HUDEP-2 (cell line): ENCODE results near the gene PAQR5.
"Not testable (repeated sequence)": the region's sequence is repeated elsewhere in the genome, so short reads cannot be mapped to it uniquely, and the experiment has no call there.

Experiments
- DNase-seq, 76 experiments: peaks; one replicate each; lab custom pipeline; 2025; ENCODE audit not compliant: unreplicated experiment in 76 of 76; lab: John Stamatoyannopoulos, UW

The PAQR5 gene

GRCh38 chr15:69292826-69293420, 5.8 kb upstream of the PAQR5 start:
- no peak for DNase-seq

DNA sequence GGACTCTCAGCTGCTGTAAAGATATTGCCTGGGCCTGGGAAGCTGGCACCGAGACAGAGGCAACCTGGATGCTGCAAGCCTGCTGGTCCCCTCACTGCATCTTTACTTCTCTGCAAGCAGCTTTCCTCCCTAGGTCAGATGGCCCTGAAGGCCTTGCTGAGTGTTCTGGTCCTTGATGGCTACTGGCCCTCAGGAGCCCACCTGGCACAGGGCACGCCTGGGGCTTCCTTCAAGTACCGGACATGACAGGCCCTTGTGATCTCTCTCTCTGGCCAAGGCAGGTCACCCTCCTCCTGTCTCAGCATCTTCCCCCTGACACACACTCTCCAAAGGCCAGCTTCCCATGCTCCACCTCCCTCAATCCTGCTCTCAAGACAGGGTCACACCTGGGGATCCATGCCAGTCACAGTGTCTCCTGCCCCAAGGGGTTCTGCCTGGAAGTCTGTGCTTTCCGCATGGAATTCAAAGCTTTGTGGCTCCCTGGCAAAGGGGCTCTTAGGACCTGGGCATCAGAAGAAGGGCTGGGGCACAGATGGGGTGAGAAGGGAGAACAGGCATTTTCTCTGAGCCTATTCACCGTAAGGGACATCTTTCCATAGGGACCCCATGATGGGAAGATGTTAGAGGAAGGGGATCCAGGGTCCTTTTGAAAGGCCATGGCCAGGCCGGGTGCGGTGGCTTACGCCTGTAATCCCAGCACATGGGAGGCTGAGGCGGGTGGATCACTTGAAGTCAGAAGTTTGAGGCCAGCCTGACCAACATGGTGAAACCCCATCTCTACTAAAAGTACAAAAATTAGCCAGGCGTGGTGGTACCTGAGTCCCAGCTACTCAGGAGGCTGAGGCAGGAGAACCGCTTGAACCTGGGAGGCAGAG, 4.7 kb upstream of the PAQR5 start:
- DNase-seq, result no peak

DNA sequence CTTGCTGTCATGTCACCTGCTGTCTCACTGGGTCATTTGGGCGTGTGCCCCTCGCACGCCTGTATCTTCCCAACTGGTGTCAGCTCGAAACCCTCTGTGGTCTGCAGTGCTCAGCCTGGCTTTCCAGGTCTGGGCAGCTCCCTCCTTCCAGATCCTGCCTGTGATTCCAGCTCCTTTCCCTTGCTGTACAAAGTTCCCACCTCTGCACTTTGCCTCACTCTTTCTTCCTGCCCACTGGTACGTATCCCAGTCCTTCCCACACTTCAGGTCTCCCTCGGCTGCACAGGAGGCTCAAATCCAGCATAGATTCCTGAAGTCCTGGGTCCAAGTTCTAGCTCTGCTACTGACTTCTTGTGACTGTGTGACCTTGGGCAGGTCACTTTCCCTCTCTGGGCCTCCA, 2.1 kb upstream of the PAQR5 start:
- DNase-seq, result no peak

DNA sequence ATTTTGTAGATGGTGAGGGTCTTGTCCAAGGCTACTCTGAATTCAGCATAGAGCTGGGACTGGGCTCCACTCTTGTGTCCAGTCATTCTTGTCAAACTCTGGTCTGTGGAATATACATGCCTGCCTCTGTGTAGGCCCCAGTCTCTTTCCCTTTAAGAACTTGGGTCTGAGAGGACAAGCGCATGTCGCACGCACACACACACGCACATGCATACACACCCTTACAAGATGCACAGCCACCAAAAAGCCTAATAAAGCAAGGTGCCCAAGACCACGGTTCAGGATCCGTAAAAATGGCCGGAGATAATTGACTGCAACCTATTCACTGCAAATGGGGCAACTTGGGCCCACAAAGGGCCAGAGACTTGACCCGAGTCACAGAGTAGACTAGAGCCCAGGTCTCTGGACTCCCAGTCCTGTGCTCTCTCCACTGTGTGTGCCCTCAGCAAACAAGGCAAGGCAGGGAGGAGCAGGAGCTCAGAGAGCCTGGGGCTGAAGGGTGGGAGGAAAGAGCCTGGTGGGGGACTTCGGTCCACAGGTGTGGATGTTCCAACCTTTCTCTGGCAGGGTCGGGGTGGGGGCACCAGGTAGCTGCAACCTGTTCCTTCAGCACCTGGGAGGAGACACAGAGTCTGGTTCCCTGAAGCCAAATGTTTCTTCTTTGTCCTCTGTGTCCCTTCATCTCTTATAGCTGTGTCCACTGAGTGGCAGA, 914 bp upstream of the PAQR5 start:
- no peak for DNase-seq

DNA sequence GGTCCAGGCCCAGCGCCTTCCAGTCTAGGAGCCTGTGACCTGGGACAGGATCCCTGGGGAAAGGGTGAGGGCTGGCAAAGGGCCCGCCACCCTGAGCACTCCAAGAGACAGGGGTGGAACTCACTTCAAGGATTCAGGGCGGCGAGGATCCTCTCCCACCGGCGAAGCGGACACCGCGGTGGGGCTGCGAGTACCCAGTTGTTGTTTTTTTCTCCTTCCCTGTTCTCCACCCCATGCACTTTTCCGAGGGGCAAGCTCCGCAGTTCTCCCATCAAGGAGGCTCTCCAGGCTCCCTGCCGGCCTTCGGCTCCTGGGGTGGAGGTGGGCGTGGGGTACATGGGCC, 387 bp upstream of the PAQR5 start:
- no peak for DNase-seq

DNA sequence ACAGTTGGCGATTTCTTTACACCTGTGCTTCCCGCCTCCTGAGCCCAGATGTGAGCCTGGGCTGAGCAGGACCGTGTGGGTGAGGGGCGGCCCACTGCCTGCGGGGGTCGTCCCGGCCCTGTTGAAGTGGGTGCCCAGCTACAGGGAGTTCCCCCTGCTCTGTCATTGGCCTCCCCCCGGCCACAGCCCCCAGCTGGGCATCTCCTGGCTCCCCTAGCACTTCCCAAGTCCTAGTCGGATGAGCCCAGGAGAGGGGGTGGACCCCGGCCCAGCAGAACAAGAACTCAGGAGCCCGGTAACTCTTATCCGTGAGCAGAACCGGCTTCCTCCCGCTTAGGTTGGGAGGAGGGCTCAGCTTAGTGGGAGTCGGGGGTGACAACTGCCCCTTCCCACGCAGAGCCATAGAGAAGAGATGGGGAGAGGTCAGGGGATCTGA, 757 bp downstream of the PAQR5 start:
- DNase-seq, result no peak

DNA sequence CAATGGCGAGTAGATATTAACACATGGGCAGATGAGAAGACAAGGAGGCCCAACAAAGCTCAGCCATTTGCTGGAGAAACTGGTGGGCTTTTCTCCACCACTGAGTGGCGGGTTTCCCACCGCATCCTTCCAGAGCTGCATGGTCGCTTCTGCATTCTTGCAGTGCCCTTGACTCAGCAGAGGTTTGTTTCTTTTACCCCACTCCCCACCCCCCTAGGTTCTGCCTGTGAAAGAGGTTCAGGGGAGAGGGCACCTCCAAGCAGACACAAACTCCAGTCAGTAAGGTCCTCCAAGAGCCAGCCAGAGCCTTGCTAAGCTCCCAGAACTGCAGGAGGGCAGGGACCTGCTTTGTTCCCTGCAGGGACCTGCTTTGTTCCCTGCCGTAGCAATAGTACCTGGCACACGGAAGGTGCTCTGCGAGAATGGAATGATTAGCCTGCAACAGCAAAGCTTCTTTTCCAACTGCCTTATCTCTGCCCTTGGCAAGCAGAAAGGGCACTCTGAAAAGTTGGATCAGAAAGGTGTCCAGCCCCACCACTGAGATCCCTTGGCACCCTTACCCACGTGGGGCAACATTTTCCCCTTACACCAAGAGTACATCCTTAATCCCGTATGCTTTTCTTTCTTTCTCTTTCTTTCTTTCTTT, 1.4 kb downstream of the PAQR5 start:
- no peak for DNase-seq

- DNase-seq, result not testable (repeated sequence)
Measured at GRCh38 chr15:69301101-69301500, 2.4 kb downstream of the PAQR5 start.

DNA sequence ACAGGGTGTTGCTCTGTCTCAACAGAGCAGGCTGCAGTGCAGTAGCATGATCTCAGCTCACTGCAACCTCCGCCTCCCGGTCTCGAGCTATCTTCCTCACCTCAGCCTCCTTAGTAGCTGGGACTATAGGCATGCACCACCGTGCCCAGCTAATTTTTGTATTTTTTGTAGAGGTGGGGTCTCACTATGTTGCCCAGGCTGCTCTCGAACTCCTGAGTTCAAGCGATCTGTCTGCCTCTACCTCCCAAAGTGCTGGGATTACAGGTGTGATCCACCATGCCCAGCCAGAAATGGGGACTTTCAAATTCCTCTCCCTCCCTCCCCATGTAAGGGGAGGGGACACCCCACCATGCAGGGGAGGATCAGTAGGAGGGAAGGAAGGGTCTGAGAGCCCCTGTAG, 3.4 kb downstream of the PAQR5 start:
- DNase-seq, result not testable (repeated sequence)

DNA sequence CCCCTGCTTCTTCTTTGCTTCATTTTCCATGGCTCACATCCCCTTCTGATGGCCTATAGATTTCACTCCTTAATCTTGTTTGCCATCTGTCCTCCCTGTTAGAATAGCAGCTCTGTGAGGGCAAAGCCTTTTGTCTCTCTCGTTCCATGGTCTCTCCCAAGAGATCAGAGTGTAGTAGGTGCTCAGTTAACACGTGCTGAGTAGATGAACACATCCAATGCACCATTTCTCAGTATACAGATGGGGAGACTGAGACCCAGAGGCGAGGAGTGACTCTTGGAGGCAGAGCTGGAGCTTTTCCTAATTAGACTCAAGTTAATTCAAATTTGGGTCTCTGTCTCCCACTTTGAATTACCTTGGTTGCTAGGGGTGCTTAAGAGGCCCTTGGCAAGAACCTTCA, 4.2 kb downstream of the PAQR5 start:
- DNase-seq, result no peak

DNA sequence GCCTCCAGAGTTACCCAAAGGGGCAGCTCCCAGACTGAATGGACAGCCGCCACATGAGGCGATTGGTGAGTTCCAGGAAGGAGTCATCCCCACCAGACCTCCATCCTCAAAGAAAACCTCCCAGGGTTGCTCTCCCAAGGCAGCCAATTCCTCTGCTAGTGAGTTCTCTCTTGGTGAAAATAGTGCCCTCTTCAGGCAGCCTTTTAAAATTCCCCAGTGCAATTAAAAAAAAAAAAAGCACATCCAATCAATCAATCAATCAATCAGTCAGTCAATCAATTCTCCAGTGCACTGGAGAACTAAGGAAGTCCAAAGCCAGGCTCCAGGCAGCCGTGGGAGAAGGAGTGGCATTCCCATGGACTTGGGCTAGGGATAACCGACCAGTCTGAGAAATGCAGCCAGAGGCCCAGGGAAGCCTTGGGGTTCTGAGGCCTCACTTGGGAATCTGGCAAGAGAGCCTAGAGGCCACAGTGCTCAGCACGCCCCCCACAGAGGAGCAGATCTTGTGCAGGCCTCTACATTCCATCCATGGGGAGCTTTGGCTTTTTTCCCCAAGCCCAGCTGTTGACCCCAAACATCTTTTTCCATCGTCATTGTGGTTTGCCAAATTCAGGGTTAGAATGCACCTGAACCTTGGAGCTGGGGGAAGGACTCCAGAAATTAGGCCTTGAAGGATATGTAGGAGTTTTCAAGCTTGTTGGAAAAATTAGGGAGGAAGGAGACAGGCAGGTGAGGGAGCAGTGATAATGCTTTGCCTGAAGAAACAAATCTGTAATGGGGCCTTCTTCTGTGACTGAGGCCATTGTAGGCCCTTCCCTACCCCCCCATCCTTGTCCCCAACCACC, 4.8 kb downstream of the PAQR5 start:
- DNase-seq, result peak in 7 of 76 experiments; percentile 5 to 29 (median 14)

DNA sequence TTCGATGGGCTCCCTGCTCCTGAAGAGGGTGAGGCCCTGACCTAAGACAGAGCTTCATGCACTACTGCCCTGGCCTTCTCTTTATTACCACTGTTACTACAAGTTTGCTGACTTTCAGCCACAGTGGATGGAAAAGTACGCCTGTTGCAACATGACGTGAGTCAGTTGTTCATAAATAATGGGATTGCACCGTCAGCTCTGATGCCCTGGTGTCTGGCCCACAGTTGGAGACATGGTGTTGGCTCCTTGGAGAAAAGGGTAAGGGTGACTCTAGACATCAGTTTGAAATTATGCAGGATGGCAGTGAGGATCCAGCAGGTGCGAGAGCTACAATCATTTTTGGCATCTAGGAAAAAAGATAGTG, 5.5 kb downstream of the PAQR5 start:
- DNase-seq, result no peak

DNA sequence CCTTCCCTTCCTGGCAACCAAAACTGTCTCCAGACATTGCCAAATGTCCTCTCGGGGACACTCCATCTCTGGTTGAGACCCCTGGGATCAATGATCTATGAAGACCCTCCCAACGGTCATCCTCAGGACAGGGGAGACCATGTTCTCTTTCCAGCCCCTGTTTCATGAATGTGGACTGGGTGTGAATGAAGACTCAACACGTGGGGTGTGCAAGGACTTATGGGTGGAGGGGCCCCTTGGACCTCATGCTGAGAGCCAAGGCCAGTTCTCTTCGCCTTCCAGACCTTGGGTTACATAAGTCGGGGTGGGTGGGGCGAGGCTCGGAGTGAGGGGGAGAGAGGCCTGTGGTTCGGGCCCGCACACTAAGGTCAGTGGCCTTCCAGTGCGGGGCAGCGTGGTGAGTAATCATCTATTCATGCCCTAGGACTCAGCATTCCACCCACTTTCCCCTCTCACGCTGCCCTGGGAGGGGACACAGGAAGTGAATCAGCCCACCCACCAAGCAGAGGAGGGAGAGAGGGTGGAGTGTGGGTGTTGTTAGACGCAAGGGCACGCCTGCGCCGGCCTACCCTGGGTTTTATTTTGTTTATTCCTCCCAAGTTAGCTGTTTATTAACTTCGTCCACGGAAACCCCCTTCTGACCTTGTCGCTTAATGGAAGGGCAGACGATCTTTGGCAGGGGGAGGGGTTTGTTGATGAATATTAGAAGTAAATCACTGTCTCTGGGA, 6.7 kb downstream of the PAQR5 start:
- peak in 7 of 76 experiments; percentile 8 to 33 (median 15) for DNase-seq

DNA sequence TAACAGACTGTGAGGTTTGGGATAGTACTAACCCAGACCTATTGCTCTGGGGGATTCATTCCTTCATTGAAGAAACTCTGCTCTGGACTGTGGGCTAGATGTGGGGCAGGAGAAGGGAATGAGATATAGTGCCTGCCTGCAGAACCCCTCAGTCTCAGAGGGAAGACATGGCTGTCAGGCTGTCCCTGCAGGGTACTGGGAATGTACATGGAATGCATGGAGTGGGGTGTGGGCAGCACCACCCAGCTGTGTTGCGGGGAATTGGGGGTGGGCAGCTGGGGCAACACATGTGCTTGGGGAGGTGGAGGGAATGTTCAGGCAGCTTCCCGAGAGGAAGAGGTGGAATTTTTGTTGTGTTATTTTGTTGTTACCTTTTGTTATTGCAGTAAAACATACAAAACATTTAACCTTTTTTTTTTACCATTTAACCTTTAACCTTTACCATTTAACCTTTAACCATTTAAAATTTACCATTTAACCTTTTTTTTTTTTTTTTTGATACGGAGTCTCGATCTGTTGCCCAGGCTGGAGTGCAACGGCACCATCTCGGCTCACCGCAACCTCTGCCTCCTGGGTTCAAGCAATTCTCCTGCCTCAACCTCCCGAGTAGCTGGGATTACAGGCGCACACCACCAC, 7.3 kb downstream of the PAQR5 start:
- DNase-seq, result no peak

GRCh38 chr15:69307939-69308338, 9.2 kb downstream of the PAQR5 start:
- DNase-seq, result no peak

GRCh38 chr15:69308949-69309348, 10.2 kb downstream of the PAQR5 start:
- DNase-seq, result no peak

DNA sequence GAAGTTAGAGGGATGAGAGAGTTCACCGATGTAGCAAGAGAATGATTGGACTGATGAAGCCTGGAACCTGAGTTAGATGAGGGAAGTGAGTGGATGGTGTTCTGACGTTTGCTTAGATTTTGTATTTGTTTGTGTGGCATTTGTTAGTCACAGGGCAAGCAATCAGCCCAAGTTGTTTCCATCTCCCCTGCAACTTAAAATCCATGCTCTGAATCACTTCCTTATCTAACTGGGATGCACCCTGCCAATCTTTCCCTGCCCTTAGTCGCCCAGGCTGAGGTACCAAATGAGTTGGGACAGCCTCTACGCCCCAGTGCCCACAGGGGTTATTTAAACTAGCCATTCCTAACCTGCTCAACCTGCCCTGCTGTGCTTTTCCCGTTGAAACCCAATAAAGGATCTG, 12.6 kb downstream of the PAQR5 start:
- no peak for DNase-seq

DNA sequence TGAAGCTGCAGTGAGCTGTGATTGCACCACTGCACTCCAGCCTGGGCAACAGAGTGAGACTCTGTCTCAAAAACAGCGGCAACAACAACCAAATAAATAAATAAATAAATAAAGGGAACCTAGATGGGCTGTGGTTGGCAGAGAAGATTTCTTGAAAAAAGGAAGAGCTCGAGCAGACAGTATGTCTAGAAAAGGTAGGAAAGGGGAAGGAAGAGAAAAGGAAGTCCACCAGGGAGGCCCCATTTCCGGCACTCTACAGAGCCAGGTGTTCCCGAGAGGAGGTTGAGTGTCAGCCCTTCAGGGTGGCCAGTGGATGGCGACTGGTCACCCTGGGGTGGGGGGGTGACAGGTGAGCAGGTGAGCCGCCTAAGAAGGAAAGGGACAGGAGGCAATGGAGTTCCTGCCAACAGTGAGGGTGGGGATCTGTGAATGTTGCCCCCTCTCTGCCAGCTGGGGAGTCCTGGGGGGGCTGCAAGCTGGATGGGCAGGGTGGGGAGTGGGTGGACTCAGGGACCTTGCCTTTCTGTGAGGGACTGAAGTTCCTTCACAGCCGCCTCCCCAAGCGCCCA, 14.8 kb downstream of the PAQR5 start:
- DNase-seq, result no peak

GRCh38 chr15:69314131-69314530, 15.4 kb downstream of the PAQR5 start:
- DNase-seq, result no peak
